Upper lobe of right lung (tissue), 1 donor: ENCODE measurements around the gene SAG. TPM values are rescaled to one million over a fixed set of nuclear protein-coding genes. Genes with fewer than 3 reads are reported as not detected.

ENCODE experiments used
- ATAC-seq: fragments of 200-7000 bp; cut with Tn5 transposase; one replicate; pipeline ENCODE4 v1.9.1; 2020; ENCODE audit warnings: mild to moderate bottlenecking, moderate library complexity
- DNase-seq: peaks from one replicate; pipeline ENCODE4 v3.0.0-alpha.2; 2020
- H3K27ac ChIP-seq: fragments of 200-600 bp; one replicate; pipeline ENCODE4 v1.8.0; 2022
- H3K27me3 ChIP-seq: fragments of 200-600 bp; one replicate; pipeline ENCODE4 v1.8.0; 2022; ENCODE audit warnings: mild to moderate bottlenecking
- H3K36me3 ChIP-seq: fragments of 200-600 bp; one replicate; pipeline ENCODE4 v1.8.0; 2022
- H3K4me1 ChIP-seq: fragments of 200-600 bp; one replicate; pipeline ENCODE4 v1.8.0; 2022
- H3K4me3 ChIP-seq: fragments of 200-600 bp; one replicate; pipeline ENCODE4 v1.8.0; 2022; ENCODE audit warnings: mild to moderate bottlenecking
- H3K9me3 ChIP-seq: fragments of 200-600 bp; one replicate; pipeline ENCODE4 v1.8.0; 2022
- intact Hi-C: fragments of 100-400 bp; cut with DNase I; formaldehyde crosslinking; loops from one replicate; pipeline ENCODE4 v1.11.0; 2022
- total RNA-seq: library from RNA; stranded (reverse); fragmentation: NEBNext Ultra II Directional; extraction: Animal tissue kit (Norgen Biotek cat#: 25700); gene quantifications from one replicate; pipeline ENCODE4 v1.2.1, GENCODE V29; 2021
- TF ChIP-seq, protein P1 (sequence below): fragments of 200-600 bp; IDR thresholded peaks from one replicate; pipeline ENCODE4 v1.8.0; 2022; ENCODE audit warnings: antibody characterized with exemption
- donor health status: DM: no; HTN: yes; CAD: no; lungs with severe emphysema.

SAG gene
- total RNA-seq, 1 donor from 2014 or later, result not detected

DNA sequence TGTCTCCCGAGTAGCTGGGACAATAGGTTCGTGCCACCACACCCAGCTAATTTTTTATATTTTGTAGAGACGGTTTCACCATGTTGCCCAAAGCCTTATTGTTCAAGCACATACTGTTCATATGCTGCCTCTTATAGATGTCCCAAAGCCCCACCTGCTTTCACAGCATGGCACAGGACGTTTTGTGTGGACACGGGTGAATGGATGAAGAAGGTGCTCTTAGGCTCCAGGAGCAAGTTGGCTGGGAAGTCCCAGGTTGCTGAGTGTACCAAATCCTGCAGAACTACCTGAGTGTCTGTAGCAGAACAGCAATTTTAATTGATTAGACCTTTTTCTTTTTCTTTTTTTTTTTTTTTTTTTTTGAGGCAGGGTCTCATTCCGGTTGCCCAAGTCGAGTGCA lies 10.5 kb upstream of the SAG start:
- peaks cover 43% of the 10 kb centered on the region for H3K36me3 ChIP-seq
- no peak overlapping the region for H3K4me3 ChIP-seq
- H3K27me3 ChIP-seq, result no peaks in the 10 kb centered on the region
- no peak for ATAC-seq
- intact Hi-C loops, result no loop called here
- H3K9me3 ChIP-seq, result no peaks in the 10 kb centered on the region
- no peak for DNase-seq
- H3K4me1 ChIP-seq, result no peaks in the 10 kb centered on the region
- no peak overlapping the region for H3K27ac ChIP-seq
- TF ChIP-seq, protein P1, sequence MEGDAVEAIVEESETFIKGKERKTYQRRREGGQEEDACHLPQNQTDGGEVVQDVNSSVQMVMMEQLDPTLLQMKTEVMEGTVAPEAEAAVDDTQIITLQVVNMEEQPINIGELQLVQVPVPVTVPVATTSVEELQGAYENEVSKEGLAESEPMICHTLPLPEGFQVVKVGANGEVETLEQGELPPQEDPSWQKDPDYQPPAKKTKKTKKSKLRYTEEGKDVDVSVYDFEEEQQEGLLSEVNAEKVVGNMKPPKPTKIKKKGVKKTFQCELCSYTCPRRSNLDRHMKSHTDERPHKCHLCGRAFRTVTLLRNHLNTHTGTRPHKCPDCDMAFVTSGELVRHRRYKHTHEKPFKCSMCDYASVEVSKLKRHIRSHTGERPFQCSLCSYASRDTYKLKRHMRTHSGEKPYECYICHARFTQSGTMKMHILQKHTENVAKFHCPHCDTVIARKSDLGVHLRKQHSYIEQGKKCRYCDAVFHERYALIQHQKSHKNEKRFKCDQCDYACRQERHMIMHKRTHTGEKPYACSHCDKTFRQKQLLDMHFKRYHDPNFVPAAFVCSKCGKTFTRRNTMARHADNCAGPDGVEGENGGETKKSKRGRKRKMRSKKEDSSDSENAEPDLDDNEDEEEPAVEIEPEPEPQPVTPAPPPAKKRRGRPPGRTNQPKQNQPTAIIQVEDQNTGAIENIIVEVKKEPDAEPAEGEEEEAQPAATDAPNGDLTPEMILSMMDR, result no peak

GRCh38 chr2:233300401-233300800 lies 7.2 kb upstream of the SAG start:
- Histone ChIP-seq H3K27me3 (no peaks in the 10 kb centered on the region), H3K4me3 (no peak overlapping the region), H3K36me3 (peaks cover 10% of the 10 kb centered on the region), H3K4me1 (no peaks in the 10 kb centered on the region), H3K27ac (no peak overlapping the region), H3K9me3 (no peaks in the 10 kb centered on the region)
- TF ChIP-seq, protein P1, result no peak
- intact Hi-C loops, result no loop called here
- no peak for ATAC-seq
- DNase-seq, result no peak

DNA sequence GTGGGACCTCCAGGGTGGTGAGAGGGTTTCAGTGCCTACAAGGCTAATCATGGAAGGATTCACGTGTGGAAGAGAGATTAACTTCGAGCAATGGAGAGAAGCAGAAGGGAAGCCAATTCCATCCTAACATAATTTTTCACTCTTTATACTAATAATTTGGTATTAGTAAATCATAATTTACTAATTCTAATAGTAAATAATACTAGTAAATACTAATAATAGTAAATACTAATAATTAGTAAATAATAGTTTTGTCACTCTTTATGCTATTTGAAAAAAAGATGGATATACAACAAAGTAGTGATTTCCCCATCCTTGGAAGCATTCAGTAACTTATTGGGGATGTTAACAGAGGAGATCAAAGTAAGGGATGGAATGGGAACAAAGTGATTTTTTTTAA lies 6.4 kb upstream of the SAG start:
- Histone ChIP-seq H3K36me3 (peaks cover 1% of the 10 kb centered on the region), H3K27ac (no peak overlapping the region), H3K4me1 (no peaks in the 10 kb centered on the region), H3K4me3 (no peak overlapping the region), H3K27me3 (no peaks in the 10 kb centered on the region), H3K9me3 (no peaks in the 10 kb centered on the region)
- intact Hi-C loops, result no loop called here
- TF ChIP-seq, protein P1, result no peak
- ATAC-seq (no peak), DNase-seq (no peak)

- H3K9me3 ChIP-seq, result no peaks in the 10 kb centered on the region
- H3K27ac ChIP-seq, result no peak overlapping the region
- intact Hi-C loops, result no loop called here
- H3K4me3 ChIP-seq, result no peak overlapping the region
- no peaks in the 10 kb centered on the region for H3K36me3 ChIP-seq
- H3K27me3 ChIP-seq, result no peaks in the 10 kb centered on the region
- ATAC-seq, result no peak
- H3K4me1 ChIP-seq, result no peaks in the 10 kb centered on the region
- no peak for DNase-seq
- TF ChIP-seq, protein P1, result no peak
Observed at GRCh38 chr2:233301811-233302210, 5.8 kb upstream of the SAG start.

GRCh38 chr2:233303252-233303651 lies 4.4 kb upstream of the SAG start:
- no peak overlapping the region for H3K4me3 ChIP-seq
- H3K27me3 ChIP-seq, result no peaks in the 10 kb centered on the region
- no peak for ATAC-seq
- H3K9me3 ChIP-seq, result no peaks in the 10 kb centered on the region
- H3K4me1 ChIP-seq, result no peaks in the 10 kb centered on the region
- no peaks in the 10 kb centered on the region for H3K36me3 ChIP-seq
- TF ChIP-seq, protein P1, result no peak
- DNase-seq, result no peak
- intact Hi-C loops, result no loop called here
- H3K27ac ChIP-seq, result no peak overlapping the region

- TF ChIP-seq, protein P1, result no peak
- no peaks in the 10 kb centered on the region for H3K9me3 ChIP-seq
Observed at GRCh38 chr2:233311241-233311926, 3.8 kb downstream of the SAG start.

More at GRCh38 chr2:233311241-233311926, 3.8 kb downstream of the SAG start:
- H3K27me3 ChIP-seq, result no peaks in the 10 kb centered on the region
- H3K4me3 ChIP-seq, result no peak overlapping the region
- H3K4me1 ChIP-seq, result no peaks in the 10 kb centered on the region
- no peak for ATAC-seq
- H3K27ac ChIP-seq, result no peak overlapping the region
- intact Hi-C loops, result no loop called here
- no peak for DNase-seq
- no peaks in the 10 kb centered on the region for H3K36me3 ChIP-seq
